ENCODE measurements around the gene CDKL5.
"Not testable (repeated sequence)": the region's sequence is repeated elsewhere in the genome, so short reads cannot be mapped to it uniquely, and the experiment has no call there.

Gene CDKL5

DNA sequence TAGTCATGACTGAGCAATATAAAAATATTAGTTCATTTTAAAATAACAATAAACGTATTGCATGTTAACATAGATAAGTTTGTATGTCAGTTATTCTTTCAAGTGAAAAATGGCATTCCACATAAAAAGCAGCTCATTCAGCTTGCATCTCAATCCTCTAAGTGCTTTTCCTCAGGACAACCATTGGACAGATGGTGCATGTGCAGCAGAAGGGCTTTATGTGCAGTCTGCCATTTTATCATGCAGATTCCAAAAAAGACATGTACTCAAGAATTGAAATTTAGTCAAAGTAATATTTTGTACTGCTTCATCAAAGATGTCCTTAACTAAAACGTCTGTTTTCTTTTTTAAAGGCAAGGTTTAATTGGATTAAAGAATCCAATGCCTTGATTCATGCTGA is 153.1 kb downstream of the CDKL5 start:
- DNase-seq: no peak

- no peak for DNase-seq
These were observed 154.1 kb downstream of the CDKL5 start for GRCh38 chrX:18579495-18579894.

DNA sequence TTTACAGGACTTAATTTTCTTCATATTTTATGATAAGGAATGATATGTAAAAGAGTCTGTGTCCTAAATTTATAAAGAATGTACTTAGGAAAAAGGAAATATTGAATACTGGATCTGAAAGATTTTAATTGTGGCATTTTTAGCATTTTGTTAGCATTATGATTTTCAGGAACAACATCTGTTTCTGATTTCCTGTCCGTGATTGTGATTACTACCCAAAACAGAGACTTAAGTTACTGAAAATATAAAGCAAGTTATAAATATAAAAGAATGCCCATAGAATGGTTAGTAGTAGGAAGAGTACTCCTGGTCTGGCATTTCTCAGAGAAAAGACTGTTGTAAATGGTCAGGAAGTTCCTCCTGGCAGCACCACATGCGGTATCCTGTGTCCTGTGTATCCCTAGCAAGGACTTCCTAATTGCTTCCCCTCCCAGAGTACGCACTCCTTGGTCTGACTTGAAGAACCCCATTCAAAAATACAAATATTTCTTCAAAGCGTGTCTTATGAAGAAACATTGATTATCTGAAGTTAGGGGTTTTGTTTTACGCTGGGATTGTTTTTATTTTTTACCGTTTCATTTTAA is 157.6 kb downstream of the CDKL5 start:
- no peak for DNase-seq

- DNase-seq: not testable (repeated sequence)
These were observed 163.9 kb downstream of the CDKL5 start for GRCh38 chrX:18589292-18589691.

GRCh38 chrX:18591834-18592233 is 166.4 kb downstream of the CDKL5 start:
- no peak for DNase-seq

DNA sequence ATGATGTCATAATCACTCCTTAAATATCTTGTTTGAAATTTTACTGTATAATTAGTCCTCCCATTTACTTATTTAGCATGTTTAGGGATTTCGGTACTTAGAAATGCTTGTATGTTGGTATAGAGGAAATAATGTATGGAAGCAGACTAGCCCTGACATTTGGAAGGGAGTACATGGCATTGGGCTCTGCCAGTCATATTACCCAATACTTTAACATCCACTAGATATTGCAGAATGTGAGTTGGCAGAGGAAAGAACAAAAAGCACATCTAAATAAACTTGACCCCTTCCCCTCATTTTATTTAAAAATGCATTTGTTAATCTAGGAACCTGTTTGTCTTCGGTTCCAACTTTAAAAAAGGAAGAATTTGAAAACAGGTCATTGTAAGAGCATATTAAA is 168.7 kb downstream of the CDKL5 start:
- no peak for DNase-seq

- no peak for DNase-seq
These were observed 170.7 kb downstream of the CDKL5 start for GRCh38 chrX:18596096-18596495.

DNA sequence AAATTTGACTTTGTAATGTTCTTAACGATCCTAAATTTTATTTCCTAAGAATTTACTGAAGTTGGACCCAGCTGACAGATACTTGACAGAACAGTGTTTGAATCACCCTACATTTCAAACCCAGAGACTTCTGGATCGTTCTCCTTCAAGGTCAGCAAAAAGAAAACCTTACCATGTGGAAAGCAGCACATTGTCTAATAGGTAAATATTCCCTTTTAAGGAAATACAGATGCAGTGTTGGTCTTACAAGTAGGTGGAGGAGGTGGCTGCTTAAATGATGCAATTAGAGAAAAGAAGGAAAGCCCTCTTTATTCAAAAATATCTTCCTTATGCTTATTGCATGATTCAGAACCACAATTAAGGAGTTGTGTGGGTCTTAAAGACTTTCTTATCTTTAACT is 173.0 kb downstream of the CDKL5 start:
- no peak for DNase-seq

GRCh38 chrX:18607966-18608365 is 182.6 kb downstream of the CDKL5 start:
- no peak for DNase-seq

GRCh38 chrX:18613930-18614639 is 188.7 kb downstream of the CDKL5 start:
- no peak for DNase-seq

GRCh38 chrX:18616688-18617406 is 191.4 kb downstream of the CDKL5 start:
- no peak for DNase-seq

- DNase-seq: no peak
These were observed 192.0 kb downstream of the CDKL5 start for GRCh38 chrX:18617407-18617750.

DNA sequence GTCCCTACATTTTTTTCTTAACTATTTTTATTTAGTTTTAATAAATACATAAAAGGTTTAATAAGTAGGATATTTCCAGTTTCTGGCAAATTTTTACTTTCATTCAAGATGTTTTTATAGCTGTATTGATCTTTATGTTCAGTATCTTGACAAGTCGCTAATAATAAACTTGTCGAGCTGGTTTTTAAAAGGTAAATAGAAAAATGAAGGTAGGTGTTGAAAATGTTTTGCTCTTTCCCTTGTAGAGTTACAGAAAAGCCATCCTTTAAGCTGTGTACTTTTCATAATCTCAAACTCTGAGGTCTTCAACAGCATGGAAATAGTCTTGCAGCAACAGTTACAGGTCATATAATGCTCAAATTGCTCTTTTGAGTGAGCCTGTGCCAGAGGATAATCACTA is 193.9 kb downstream of the CDKL5 start:
- DNase-seq: no peak

- DNase-seq: no peak
These were observed 194.9 kb downstream of the CDKL5 start for GRCh38 chrX:18620349-18620748.

- no peak for DNase-seq
These were observed 199.2 kb downstream of the CDKL5 start for GRCh38 chrX:18624599-18624998.

GRCh38 chrX:18630934-18631333 is 205.5 kb downstream of the CDKL5 start:
- no peak for DNase-seq

- no peak for DNase-seq
These were observed 213.0 kb downstream of the CDKL5 start for GRCh38 chrX:18638398-18638797.

GRCh38 chrX:18639280-18639679 is 213.9 kb downstream of the CDKL5 start:
- DNase-seq: no peak

- no peak for DNase-seq
These were observed 215.3 kb downstream of the CDKL5 start for GRCh38 chrX:18640686-18641085.

DNA sequence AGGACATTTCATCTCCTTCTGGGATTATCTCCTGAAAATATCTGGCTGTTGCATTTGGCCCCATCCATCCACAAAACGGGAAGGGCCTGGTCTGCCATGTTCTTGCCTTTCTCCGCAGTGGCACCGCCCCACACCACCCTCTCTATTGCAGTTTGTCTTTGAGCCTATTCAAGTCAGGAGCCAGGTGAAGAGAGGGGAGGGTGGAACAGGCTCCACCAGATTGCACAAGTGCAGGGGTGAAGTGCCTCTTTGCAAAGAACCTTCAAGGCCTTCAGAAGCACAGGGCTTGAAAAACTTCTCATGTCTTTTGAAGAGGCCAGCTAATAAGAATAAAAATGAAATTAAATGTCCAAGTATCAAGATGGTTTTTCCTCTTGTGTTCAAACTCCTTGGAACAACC is 217.8 kb downstream of the CDKL5 start:
- no peak for DNase-seq

DNA sequence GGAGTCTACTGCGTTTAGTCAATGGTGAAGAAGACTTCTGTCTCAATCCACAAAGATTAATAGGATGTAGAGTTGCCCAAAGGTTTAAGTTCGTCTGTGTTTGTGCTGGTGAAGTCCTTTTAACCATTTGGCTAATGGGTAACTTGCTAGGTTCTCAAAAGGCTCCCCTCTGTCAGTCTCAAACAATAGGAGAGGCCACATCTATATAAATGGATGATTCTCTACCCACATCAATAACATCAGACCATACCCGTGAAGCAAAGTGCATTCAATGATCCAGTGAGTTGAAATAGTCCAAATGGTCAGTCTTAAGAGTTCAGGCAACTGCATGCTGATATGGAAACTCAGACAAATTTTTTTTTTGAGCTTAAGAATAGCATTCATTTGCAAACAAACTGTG is 218.4 kb downstream of the CDKL5 start:
- no peak for DNase-seq

- no peak for DNase-seq
These were observed 222.2 kb downstream of the CDKL5 start for GRCh38 chrX:18647621-18648020.

DNA sequence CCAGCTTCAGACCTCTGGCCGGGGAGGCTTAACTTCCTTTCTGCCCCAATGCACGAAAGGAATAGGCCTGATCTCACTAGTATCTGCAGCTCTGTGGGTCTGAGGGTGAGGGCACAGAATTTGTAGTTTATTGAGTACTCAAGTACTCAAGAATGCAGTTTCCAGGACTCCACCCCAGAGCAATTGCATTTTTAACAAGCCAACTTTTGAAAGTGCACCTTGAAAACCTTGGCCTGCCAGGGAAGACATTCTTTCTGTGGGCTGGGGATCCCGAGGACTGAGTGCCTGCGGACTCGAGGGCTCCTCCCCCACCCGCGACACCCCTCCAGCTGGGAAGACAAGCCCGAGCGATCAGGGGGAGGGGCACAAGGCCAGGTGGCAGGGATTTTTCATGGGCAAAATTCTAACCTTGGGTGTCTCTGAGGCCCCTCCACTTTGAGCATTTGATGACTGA is 224.1 kb downstream of the CDKL5 start:
- DNase-seq: no peak

- DNase-seq: no peak
These were observed 225.3 kb downstream of the CDKL5 start for GRCh38 chrX:18650662-18651061.
